Activated T-helper 2 cell treated with anti-CD3 and anti-CD28 coated beads, Interferon-gamma antibody, Interleukin-2, Interleukin-4, amounts not matched to agents 10 μg/mL and 5 μg/mL and 100 μg/mL, durations not matched to agents 14 hours and 24 hours and 36 hours (primary cell): ENCODE measurements around the gene MPO. TPM values are rescaled to one million over a fixed set of nuclear protein-coding genes. Genes with fewer than 3 reads are reported as not detected.
A peak's percentile ranks its signal among the peaks of the same experiment; 100 is the strongest.

ENCODE experiments used
- DNase-seq: peaks from one replicate; pipeline ENCODE4 v3.0.0; 2021; ENCODE audit warnings: low spot score
- H3K27ac Mint-ChIP-seq: one replicate; pipeline ENCODE4 v1.8.0; 2021; ENCODE audit warnings: mixed read lengths
- H3K27me3 Mint-ChIP-seq: one replicate; pipeline ENCODE4 v1.8.0; 2021; ENCODE audit warnings: low read depth, mixed read lengths
- H3K36me3 Mint-ChIP-seq: one replicate; pipeline ENCODE4 v1.8.0; 2021; ENCODE audit warnings: low read depth, mixed read lengths
- H3K4me1 Mint-ChIP-seq: one replicate; pipeline ENCODE4 v1.8.0; 2021; ENCODE audit warnings: low read depth, mixed read lengths
- H3K4me3 Mint-ChIP-seq: one replicate; pipeline ENCODE4 v1.8.0; 2021; ENCODE audit warnings: low read depth, mild to moderate bottlenecking, moderate library complexity, mixed read lengths
- H3K9me3 Mint-ChIP-seq: one replicate; pipeline ENCODE4 v1.8.0; 2021; ENCODE audit warnings: mixed read lengths
- intact Hi-C: fragments of 100-400 bp; cut with micrococcal nuclease; formaldehyde crosslinking; loops from one replicate; pipeline ENCODE4 v1.15.1; 2023
- total RNA-seq: library from RNA; stranded (reverse); gene quantifications from 2 replicates; pipeline ENCODE4 v1.2.3, GENCODE V29; 2022

MPO gene
- total RNA-seq, 1 donor from 2014 or later, result not detected

- DNase-seq, result peak; percentile 61
- no peaks in the 10 kb centered on the region for H3K9me3 Mint-ChIP-seq
- intact Hi-C loops, result loop anchor here (1.0 kb wide), 1 partner anchor 130 kb away; no protein-coding TSS in a partner anchor
- no peaks in the 10 kb centered on the region for H3K27me3 Mint-ChIP-seq
- no peak overlapping the region for H3K4me3 Mint-ChIP-seq
- peaks cover 12% of the 10 kb centered on the region for H3K4me1 Mint-ChIP-seq
- H3K36me3 Mint-ChIP-seq, result peaks cover 42% of the 10 kb centered on the region
- H3K27ac Mint-ChIP-seq, result peak overlapping the region; percentile 67
These were observed 36.8 kb upstream of the MPO start for GRCh38 chr17:58317421-58318064.

- Mint-ChIP-seq H3K27me3 (no peaks in the 10 kb centered on the region), H3K27ac (no peak overlapping the region), H3K36me3 (peaks cover 33% of the 10 kb centered on the region), H3K4me3 (no peak overlapping the region), H3K9me3 (no peaks in the 10 kb centered on the region), H3K4me1 (peaks cover 9% of the 10 kb centered on the region)
- intact Hi-C loops, result no loop called here
- peak; percentile 8 for DNase-seq
These were observed 35.7 kb upstream of the MPO start for GRCh38 chr17:58316260-58316960.

- DNase-seq, result peak; percentile 1
- peaks cover 29% of the 10 kb centered on the region for H3K36me3 Mint-ChIP-seq
- no peak overlapping the region for H3K27ac Mint-ChIP-seq
- H3K9me3 Mint-ChIP-seq, result no peaks in the 10 kb centered on the region
- no peaks in the 10 kb centered on the region for H3K27me3 Mint-ChIP-seq
- no peak overlapping the region for H3K4me3 Mint-ChIP-seq
- intact Hi-C loops, result no loop called here
- H3K4me1 Mint-ChIP-seq, result peaks cover 9% of the 10 kb centered on the region
These were observed 35.0 kb upstream of the MPO start for GRCh38 chr17:58315750-58316149.

- peaks cover 9% of the 10 kb centered on the region for H3K4me1 Mint-ChIP-seq
- intact Hi-C loops, result no loop called here
- no peaks in the 10 kb centered on the region for H3K9me3 Mint-ChIP-seq
- H3K4me3 Mint-ChIP-seq, result no peak overlapping the region
- H3K27me3 Mint-ChIP-seq, result no peaks in the 10 kb centered on the region
- peak; percentile 8 for DNase-seq
- H3K27ac Mint-ChIP-seq, result no peak overlapping the region
- H3K36me3 Mint-ChIP-seq, result peaks cover 28% of the 10 kb centered on the region
These were observed 34.6 kb upstream of the MPO start for GRCh38 chr17:58315281-58315711.

GRCh38 chr17:58314706-58315015 is 33.9 kb upstream of the MPO start:
- H3K36me3 Mint-ChIP-seq, result peaks cover 24% of the 10 kb centered on the region
- H3K9me3 Mint-ChIP-seq, result no peaks in the 10 kb centered on the region
- intact Hi-C loops, result no loop called here
- DNase-seq, result no peak
- H3K27ac Mint-ChIP-seq, result no peak overlapping the region
- no peaks in the 10 kb centered on the region for H3K27me3 Mint-ChIP-seq
- no peak overlapping the region for H3K4me3 Mint-ChIP-seq
- H3K4me1 Mint-ChIP-seq, result peaks cover 9% of the 10 kb centered on the region

GRCh38 chr17:58313815-58314705 is 33.3 kb upstream of the MPO start:
- intact Hi-C loops, result no loop called here
- Mint-ChIP-seq H3K4me3 (no peak overlapping the region), H3K9me3 (no peaks in the 10 kb centered on the region), H3K27ac (no peak overlapping the region), H3K27me3 (no peaks in the 10 kb centered on the region), H3K4me1 (peaks cover 9% of the 10 kb centered on the region), H3K36me3 (peaks cover 27% of the 10 kb centered on the region)
- no peak for DNase-seq

- Mint-ChIP-seq H3K27me3 (no peaks in the 10 kb centered on the region), H3K36me3 (peaks cover 28% of the 10 kb centered on the region), H3K4me3 (no peak overlapping the region), H3K27ac (no peak overlapping the region), H3K9me3 (no peaks in the 10 kb centered on the region), H3K4me1 (peaks cover 5% of the 10 kb centered on the region)
- intact Hi-C loops, result no loop called here
- DNase-seq, result no peak
These were observed 32.1 kb upstream of the MPO start for GRCh38 chr17:58312829-58313228.

- no peak overlapping the region for H3K27ac Mint-ChIP-seq
- no peaks in the 10 kb centered on the region for H3K9me3 Mint-ChIP-seq
- peaks cover 27% of the 10 kb centered on the region for H3K36me3 Mint-ChIP-seq
- H3K27me3 Mint-ChIP-seq, result no peaks in the 10 kb centered on the region
- H3K4me1 Mint-ChIP-seq, result no peaks in the 10 kb centered on the region
- no peak for DNase-seq
- H3K4me3 Mint-ChIP-seq, result no peak overlapping the region
- intact Hi-C loops, result no loop called here
These were observed 31.4 kb upstream of the MPO start for GRCh38 chr17:58312021-58312630.

GRCh38 chr17:58311429-58311894 is 30.7 kb upstream of the MPO start:
- Mint-ChIP-seq H3K4me3 (no peak overlapping the region), H3K4me1 (no peaks in the 10 kb centered on the region), H3K9me3 (no peaks in the 10 kb centered on the region), H3K27me3 (no peaks in the 10 kb centered on the region), H3K36me3 (peaks cover 30% of the 10 kb centered on the region), H3K27ac (no peak overlapping the region)
- DNase-seq, result no peak
- intact Hi-C loops, result no loop called here

GRCh38 chr17:58310511-58311428 is 30.0 kb upstream of the MPO start:
- Mint-ChIP-seq H3K4me1 (no peaks in the 10 kb centered on the region), H3K36me3 (peaks cover 30% of the 10 kb centered on the region), H3K4me3 (no peak overlapping the region), H3K9me3 (no peaks in the 10 kb centered on the region), H3K27ac (no peak overlapping the region), H3K27me3 (no peaks in the 10 kb centered on the region)
- intact Hi-C loops, result no loop called here
- no peak for DNase-seq

GRCh38 chr17:58309918-58310259 is 29.2 kb upstream of the MPO start:
- Mint-ChIP-seq H3K27ac (no peak overlapping the region), H3K27me3 (no peaks in the 10 kb centered on the region), H3K4me3 (no peak overlapping the region), H3K4me1 (no peaks in the 10 kb centered on the region), H3K36me3 (peaks cover 22% of the 10 kb centered on the region), H3K9me3 (no peaks in the 10 kb centered on the region)
- intact Hi-C loops, result no loop called here
- DNase-seq, result no peak
